Measurements from ENCODE around the gene ACADS.

ACADS gene

GRCh38 chr12:120733574-120733973, 7.9 kb downstream of the ACADS start:
- no peak for DNase-seq

GRCh38 chr12:120734210-120734609, 8.6 kb downstream of the ACADS start:
- no peak for DNase-seq

GRCh38 chr12:120735181-120735580, 9.6 kb downstream of the ACADS start:
- no peak for DNase-seq

DNA sequence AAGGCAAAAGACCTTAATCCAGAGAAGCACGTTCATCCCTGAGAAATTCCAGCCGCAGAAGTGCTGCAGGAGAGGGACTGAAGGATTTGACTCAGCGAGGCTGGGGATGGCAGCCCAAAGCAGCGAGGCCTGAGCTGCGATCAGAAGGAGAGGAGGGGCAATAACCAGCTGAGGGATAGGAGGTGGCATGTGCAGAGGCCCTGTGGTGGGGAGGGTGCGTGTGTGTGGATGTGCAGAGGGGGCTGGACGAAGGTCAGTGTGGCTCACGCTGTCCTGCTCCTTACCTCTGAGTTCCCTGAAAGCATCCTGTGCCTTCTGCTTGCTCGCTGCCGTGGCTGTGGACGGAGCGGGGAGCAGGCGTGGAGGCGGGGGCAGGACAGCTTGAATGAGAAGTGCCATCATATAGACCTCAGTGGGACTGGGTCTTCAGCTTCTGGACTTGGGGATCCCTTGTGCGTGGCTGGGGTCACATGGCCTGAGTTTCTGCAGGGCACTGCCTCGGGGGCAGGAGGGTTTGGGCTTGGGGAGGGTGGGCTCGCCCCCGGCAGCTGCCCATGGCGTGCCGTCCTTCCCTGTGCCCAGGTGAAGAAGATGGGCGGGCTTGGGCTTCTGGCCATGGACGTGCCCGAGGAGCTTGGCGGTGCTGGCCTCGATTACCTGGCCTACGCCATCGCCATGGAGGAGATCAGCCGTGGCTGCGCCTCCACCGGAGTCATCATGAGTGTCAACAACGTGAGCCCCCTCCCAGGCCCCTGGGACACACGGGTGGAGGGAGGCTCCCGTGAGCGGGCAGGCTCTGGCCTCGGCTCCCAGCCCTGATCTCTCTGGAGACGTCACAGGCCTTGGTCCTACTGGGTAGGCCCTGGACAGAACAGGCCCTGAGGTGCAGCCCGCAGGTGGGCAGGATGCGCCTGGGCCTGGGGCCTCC, 11.0 kb downstream of the ACADS start:
- DNase-seq = no peak

GRCh38 chr12:120737557-120738251, 12.1 kb downstream of the ACADS start:
- DNase-seq = no peak

- DNase-seq = no peak
Measured at GRCh38 chr12:120738252-120739030, 12.8 kb downstream of the ACADS start.

DNA sequence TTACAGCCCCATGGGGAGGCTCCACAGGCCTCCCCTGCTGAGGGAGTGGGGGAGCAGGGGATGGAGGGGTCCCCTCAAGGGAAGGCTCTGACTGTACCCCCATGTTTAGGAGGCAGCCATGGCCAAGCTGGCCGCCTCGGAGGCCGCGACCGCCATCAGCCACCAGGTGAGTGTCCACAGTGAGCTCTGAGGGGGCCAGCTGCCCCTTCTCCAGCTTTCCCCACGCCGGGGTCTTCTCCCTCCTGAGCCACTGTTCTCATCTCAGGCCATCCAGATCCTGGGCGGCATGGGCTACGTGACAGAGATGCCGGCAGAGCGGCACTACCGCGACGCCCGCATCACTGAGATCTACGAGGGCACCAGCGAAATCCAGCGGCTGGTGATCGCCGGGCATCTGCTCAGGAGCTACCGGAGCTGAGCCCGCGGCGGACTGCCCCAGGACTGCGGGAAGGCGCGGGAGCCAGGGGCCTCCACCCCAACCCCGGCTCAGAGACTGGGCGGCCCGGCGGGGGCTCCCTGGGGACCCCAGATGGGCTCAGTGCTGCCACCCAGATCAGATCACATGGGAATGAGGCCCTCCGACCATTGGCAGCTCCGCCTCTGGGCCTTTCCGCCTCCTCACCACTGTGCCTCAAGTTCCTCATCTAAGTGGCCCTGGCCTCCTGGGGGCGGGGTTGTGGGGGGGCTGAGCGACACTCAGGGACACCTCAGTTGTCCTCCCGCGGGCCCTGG, 13.6 kb downstream of the ACADS start:
- DNase-seq = no peak

DNA sequence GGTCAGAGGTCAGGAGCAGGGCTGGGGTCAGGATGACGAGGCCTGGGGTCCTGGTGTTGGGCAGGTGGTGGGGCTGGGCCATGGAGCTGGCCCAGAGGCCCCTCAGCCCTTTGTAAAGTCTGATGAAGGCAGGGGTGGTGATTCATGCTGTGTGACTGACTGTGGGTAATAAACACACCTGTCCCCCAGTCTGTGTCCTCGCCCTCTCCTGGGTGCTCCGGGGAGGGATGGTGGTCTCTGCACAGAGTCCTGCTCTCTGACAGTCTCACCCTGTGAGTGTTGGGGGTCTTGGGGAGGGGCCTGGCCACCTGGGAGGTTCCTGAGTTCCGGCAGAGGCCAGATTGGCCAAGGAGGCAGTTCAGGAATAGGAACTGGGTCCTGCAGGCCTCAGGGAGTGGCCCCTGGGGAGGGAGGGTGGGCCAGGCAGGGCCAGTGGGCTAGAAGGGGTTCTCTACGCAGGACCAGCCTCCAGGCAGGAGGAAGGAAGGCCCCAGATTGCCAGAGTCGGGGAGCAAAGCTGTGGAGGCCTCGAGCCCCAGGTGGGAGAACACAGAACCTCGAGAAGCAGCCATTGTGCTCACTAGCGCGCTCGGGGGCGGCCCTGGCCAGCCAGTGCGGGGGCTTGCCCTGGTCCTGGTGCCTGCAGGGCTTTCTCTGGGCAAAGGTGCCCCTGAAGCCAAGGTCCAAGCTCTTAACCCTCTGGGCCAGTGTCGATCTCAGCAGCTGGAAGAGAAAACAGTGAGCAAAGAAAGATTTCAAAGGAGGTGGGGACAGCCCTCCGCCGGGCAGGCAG, 14.4 kb downstream of the ACADS start:
- DNase-seq = no peak

GRCh38 chr12:120740871-120741270, 15.2 kb downstream of the ACADS start:
- no peak for DNase-seq

- DNase-seq = no peak
Measured at GRCh38 chr12:120741476-120742421, 16.1 kb downstream of the ACADS start.

GRCh38 chr12:120744922-120745493, 19.4 kb downstream of the ACADS start:
- no peak for DNase-seq

DNA sequence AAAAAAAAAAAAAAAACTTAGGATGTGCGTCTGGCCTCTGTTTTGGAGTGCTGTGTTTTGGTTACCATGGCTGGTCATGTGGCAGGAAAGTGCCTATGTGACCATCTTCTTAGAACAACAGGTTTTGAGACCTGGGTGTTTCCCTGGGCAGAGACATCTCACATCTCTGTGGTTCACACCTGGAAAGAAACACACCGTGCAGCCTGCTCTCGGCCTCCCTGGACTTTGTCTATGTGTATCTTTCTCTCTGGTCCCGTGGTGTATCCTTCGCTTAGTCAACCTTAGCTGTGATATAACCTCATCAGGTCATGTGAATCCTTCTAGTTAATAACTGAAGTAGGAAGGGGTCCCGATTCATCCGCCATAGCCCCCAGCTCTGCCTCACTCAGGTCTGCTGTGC, 22.6 kb downstream of the ACADS start:
- no peak for DNase-seq

- DNase-seq = no peak
Measured at GRCh38 chr12:120749256-120749655, 23.6 kb downstream of the ACADS start.

GRCh38 chr12:120750806-120751205, 25.2 kb downstream of the ACADS start:
- no peak for DNase-seq

- DNase-seq = no peak
Measured at GRCh38 chr12:120751389-120751788, 25.8 kb downstream of the ACADS start.

GRCh38 chr12:120754792-120755191, 29.2 kb downstream of the ACADS start:
- no peak for DNase-seq

DNA sequence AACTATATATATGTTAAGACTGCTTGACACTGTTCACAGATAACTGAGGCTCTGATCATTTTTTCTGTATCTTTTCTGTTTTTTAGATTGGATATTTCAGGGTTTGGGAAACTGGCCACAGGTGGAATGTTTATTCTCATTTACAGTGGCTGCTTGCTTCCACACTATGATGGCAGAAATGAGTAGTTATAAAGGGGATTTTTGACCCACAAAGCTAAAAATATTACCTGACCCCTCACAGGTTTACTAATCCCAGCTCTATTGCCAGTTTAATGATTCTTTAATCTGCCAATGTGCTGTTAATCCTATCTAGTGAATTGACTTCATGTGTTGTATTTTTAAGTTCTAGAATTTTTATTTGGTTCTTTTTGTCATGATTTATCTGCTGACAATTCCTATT, 29.6 kb downstream of the ACADS start:
- DNase-seq = no peak

DNA sequence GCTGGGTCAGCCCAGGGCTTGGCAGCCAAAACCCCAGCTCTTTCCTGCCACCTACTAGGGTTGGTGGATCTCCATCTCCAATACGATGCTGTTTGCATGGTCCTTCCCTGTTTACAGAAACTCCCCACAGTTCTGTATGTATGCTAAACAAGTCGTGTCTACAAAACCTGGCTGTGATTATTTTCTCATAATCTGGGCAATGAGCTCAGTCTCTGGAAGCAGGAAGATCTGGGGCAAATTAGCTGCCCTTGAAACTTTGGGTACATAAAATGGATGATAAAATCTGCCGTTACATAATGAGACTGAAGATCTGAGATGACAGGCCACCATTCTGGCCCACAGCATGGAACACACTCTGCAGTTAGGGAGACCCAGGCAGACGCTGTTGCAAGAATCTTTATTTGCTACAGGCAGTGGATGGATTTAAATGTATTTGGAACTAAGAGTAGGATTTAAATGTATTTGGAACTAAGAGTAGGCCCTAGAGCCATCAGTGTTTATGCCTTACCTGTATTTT, 31.7 kb downstream of the ACADS start:
- DNase-seq = no peak

DNA sequence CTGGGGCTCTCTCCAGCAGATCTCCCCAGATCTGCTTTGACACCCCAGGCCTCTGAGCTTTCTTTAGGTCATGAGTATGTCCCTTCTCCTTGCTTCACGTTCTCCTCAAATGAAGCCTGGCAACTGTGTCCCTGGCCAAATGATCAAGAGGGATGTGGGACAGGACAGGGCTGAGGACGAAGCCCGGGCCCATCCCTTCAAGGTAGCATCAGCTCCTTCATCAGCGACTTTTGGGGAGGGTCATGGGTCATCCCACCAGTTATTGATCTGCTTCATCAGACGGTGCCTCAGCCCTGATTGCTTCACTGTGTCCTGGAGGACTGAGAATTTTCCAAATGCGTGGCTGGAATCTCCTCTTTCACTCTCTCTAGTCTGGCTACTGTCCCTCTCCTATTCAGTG, 32.3 kb downstream of the ACADS start:
- DNase-seq = no peak
